HG03196 (cell line): ENCODE measurements around the gene CDH13.

Experiments
- ATAC-seq: cut with Tn5 transposase; IDR thresholded peaks from one replicate; pipeline ENCODE4 v1.9.1; 2021; ENCODE audit not compliant: unreplicated experiment

CDH13 gene

DNA sequence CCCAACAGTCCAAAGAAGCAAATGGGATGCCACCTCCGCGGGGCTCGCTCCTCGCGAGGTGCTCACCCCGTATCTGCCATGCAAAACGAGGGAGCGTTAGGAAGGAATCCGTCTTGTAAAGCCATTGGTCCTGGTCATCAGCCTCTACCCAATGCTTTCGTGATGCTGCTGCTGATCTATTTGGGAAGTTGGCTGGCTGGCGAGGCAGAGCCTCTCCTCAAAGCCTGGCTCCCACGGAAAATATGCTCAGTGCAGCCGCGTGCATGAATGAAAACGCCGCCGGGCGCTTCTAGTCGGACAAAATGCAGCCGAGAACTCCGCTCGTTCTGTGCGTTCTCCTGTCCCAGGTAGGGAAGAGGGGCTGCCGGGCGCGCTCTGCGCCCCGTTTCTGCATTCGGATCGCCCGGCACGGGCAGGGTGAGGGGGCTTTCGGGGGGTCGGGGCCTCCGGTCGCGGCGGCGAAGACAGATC lies at the start of gene CDH13:
CDH13 (plus strand) TSS at position 179 of the 471 bp plus-strand sequence.
- no peak for ATAC-seq

GRCh38 chr16:82580298-82580890 lies 46.4 kb upstream of the CDH13 start:
- no peak for ATAC-seq

GRCh38 chr16:82582975-82583374 lies 43.8 kb upstream of the CDH13 start:
- no peak for ATAC-seq

GRCh38 chr16:82583422-82583821 lies 43.3 kb upstream of the CDH13 start:
- no peak for ATAC-seq

DNA sequence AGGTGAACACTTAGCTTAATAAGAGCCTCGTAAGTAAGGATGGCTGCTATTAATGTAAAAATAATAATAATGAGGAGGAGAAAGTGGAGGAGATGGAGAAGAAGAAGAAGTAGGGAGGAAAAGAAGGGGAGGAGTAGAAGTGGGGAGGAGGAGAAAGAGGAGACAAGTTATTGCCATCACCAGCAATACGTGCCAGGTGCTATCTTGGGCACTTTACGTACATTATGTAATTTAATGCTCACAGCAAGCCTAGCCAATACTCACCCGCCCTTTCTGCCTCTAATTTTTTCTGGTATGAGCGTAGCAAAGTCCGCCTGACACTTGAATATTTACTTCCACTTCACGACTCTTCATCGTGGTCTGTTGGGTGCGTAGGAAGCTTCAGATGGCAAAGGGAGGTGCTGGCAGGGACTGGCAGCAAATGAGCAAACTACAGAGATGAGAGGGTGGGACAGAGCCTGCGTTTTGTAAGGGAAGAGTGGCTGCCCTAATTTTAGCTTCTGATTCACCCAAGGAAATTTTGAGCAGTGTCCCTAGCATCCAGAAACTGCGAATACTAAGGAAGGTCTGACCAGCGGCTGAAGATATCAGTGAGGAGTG lies 42.1 kb upstream of the CDH13 start:
- ATAC-seq, result no peak

- ATAC-seq, result no peak
Measured at GRCh38 chr16:82585675-82586074, 41.1 kb upstream of the CDH13 start.

DNA sequence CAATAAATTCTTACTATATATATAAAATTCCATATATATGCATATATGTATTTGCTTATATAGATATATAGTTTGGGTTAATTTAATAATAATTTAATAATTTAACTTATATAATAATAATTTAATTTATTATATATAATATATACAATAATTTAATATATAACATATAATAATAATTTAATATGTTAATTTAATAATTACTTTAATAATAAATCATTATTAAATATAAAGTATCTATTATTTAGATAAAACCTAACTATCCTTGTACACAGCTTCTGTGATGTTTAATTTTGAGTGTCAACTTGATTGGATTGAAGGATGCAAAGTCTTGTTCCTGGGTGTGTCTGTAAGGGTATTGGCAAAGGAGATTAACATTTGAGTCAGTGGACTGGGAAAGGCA lies 40.6 kb upstream of the CDH13 start:
- ATAC-seq, result no peak

DNA sequence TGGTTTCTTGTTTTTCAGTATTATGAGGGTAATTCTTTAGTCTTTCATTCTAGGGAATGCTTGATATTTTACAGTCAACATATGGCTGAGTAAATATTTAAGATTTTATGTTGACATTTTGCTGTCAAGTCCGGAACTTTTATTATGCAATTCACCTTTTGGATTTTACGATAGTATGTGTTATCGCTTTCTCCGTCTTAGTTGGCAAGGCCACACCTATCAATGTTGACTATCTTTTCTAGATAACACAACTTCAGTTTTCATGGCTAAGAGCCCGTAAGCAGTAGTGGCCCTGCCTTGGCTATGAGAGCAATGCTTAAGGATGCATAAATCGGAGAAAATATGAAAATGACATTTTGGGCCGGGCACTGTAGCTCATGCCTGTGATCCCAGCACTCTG lies 39.5 kb upstream of the CDH13 start:
- ATAC-seq, result no peak

DNA sequence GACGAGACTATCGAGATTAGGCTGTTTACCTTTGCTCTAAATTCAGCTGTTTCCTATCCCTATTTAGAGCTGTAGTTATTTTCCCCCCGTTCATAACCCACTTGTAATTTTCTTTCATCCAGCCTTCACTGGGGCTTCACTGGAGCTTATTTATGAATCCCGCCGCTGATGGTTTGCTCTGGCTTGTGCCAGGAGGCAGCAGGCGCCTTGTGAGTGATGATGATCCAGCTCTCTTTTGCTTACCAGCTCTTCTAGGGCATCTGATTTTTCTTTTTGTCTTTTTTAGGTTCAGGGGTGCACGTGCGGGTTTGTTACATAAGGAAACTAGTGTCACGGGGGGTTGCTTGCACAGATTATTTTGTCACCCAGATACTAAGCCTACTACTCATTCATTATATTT lies 37.4 kb upstream of the CDH13 start:
- no peak for ATAC-seq

DNA sequence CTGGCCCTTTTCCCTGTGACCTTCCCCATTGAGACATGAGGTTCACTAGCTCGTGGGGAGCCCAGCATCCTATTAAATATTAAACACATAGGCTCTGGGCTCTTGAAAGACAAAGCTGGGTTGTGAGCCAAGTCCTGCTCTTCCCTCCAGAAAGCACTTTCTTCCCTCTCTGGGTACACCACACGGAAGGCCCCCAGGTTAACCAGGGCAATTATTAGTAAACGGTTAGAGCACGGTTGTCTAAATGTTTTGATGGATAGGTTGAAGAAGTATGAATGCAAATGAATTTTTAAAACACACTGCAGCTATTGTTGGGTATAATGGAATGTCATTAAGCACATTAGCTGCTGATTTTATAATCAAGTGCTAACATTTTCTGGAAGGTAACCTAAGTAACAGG lies 32.7 kb upstream of the CDH13 start:
- no peak for ATAC-seq

GRCh38 chr16:82598771-82599170 lies 28.0 kb upstream of the CDH13 start:
- ATAC-seq, result no peak

GRCh38 chr16:82601989-82602640 lies 24.7 kb upstream of the CDH13 start:
- no peak for ATAC-seq

- ATAC-seq, result no peak
Measured at GRCh38 chr16:82603784-82604411, 22.9 kb upstream of the CDH13 start.

- ATAC-seq, result no peak
Measured at GRCh38 chr16:82605076-82605475, 21.7 kb upstream of the CDH13 start.

DNA sequence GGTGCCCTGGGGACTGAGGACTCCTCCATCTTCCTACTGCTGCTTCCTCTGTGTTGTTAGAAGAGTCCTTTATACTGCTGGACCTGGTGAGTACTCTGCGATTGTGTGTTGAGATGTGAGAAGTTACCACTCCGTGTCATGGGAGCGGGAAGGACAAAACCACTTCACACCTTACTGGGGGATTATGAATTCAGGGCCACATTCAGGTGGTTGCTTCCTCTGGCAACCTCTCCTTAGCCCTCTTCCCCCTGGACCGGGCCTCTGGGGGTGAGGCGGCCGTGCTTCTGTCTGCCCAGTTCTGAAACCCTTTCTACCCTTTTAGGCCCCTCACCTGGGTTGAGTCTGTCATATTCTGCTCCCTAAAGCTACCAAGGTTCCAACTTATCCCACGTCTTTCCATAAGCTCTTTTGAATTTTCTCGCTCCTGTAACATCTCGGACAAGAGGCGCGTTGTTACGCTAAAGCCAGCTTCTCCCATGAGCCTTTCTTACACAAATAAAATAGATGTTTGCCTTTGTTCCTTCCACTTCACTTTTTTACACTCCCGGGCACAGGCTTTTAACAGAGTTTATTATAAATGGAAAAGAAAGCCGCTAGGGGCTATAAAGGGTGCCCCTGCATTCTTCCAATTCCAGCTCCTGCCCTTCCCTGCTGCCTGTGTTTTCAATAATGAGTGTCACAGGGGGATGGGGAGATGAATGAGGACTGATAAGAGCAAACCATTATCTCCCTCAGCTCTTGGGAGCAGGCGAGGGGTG lies 20.7 kb upstream of the CDH13 start:
- ATAC-seq, result no peak

GRCh38 chr16:82609140-82609539 lies 17.6 kb upstream of the CDH13 start:
- no peak for ATAC-seq

- ATAC-seq, result no peak
Measured at GRCh38 chr16:82612263-82612662, 14.5 kb upstream of the CDH13 start.

DNA sequence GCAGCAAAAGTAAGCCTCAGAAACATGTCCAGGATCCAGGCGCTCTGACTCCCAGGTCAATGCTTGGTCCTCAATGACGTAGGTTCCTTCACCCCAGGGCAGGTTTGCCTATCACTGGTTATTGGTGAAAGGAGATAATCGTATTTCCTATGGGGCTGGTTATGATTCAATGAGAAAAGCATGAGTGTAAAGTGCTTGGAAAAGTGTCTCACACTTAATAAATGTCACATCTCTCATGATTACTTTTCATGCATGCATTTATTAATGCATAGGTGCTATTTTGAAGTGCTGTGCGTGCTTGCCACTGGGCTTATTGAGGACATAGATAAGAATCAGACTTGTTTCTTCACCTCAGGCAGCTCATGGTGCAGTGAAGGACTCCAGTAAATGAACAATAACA lies 10.4 kb upstream of the CDH13 start:
- ATAC-seq, result no peak

GRCh38 chr16:82621781-82622180 lies 5.0 kb upstream of the CDH13 start:
- ATAC-seq, result no peak

GRCh38 chr16:82623241-82623640 lies 3.5 kb upstream of the CDH13 start:
- ATAC-seq, result no peak
